Stomach (tissue), 9 donors: ENCODE data around the gene FBL. TPM values are rescaled to one million over a fixed set of nuclear protein-coding genes. Genes with fewer than 3 reads are reported as not detected.

Experiments
- DNase-seq, 2 donors: peaks; one replicate each; pipeline versions ENCODE4 v3.0.0 to v3.0.0-alpha.2; 2013 to 2019
- H3K27ac ChIP-seq, 5 donors: fragments of 200-600 bp in 4 of 5; sonication (generic) in 4 of 5; one replicate each; pipeline ENCODE4 v1.5.1; 2013 to 2019; ENCODE audit warnings: mild to moderate bottlenecking in 1 of 5, moderate library complexity in 1 of 5
- H3K27me3 ChIP-seq, 3 donors: fragments of 200-600 bp; sonication (generic); one replicate each; pipeline ENCODE4 v1.5.1; 2017 to 2019; ENCODE audit warnings: mixed run types in 1 of 3
- H3K36me3 ChIP-seq, 4 donors: fragments of 200-600 bp; sonication (generic); 1 replicate in 3 of 4; 2 replicates in 1 of 4; pipeline ENCODE4 v1.5.1; 2016 to 2019
- H3K4me1 ChIP-seq, 4 donors: fragments of 200-600 bp; sonication (generic); one replicate each; pipeline ENCODE4 v1.5.1; 2016 to 2019
- H3K4me3 ChIP-seq, 4 donors: fragments of 200-600 bp; sonication (generic) in 3 of 4; one replicate each; pipeline ENCODE4 v1.5.1; 2016 to 2019; ENCODE audit warnings: mild to moderate bottlenecking in 1 of 4
- H3K9me3 ChIP-seq, 4 donors: fragments of 200-600 bp; sonication (generic); one replicate each; pipeline ENCODE4 v1.5.1; 2016 to 2019
- CTCF ChIP-seq, 7 experiments: fragments of 450-650 bp in 4 of 7; fragments of 200-600 bp in 3 of 7; sonication (generic) in 3 of 7; IDR thresholded peaks; one replicate each; pipeline ENCODE4 v1.5.1; 2016 to 2019; ENCODE audit warnings: antibody characterized with exemption in 7 of 7, control low read depth in 2 of 7, mild to moderate bottlenecking in 1 of 7
- EP300 ChIP-seq: sonication (generic); formaldehyde crosslinking; IDR thresholded peaks from one replicate; pipeline ENCODE4 v1.6.1; 2017; ENCODE audit warnings: antibody characterized with exemption
- POLR2A ChIP-seq, 4 donors: fragments of 450-650 bp; IDR thresholded peaks; one replicate each; pipeline ENCODE4 v1.6.1; 2016; ENCODE audit warnings: antibody characterized with exemption in 4 of 4, control low read depth in 2 of 4, mild to moderate bottlenecking in 1 of 4, moderate library complexity in 1 of 4
- POLR2AphosphoS5 ChIP-seq, 3 donors: sonication (generic); formaldehyde crosslinking; IDR thresholded peaks; one replicate each; pipeline ENCODE4 v1.6.1; 2016; ENCODE audit warnings: antibody characterized with exemption in 3 of 3
- WGBS, 5 donors: extraction: QIAGEN DNeasy Blood & Tissue Kit in 3 of 5; methylation state at CpG; one replicate each; pipeline versions ENCODE4 v1.1.5 to v1.1.7; 2013 to 2018; 5-methylcytosine and 5-hydroxymethylcytosine counted together
- intact Hi-C: fragments of 100-400 bp; cut with DNase I; formaldehyde crosslinking; loops from one replicate; pipeline ENCODE4 v1.15.1; 2023; ENCODE audit warnings: low total_unique reads
- polyA plus RNA-seq, 3 donors: library from polyadenylated mRNA; stranded (reverse); fragments of 200-250 nt; gene quantifications; one replicate each; pipeline ENCODE4 v1.2.3, GENCODE V29; 2013
- total RNA-seq, 5 donors: library from RNA; depleted of rRNA; stranded (reverse); fragments of >200 nt; gene quantifications; one replicate each; pipeline versions ENCODE4 v1.1.0 to v1.2.3, GENCODE V29; 2014 to 2016
- donor health status: healthy with polysubstance abuse.
- donor health status: Bipolar disorder and iron deficiency.
- donor health status: healthy.

Gene FBL
- total and polyA plus RNA-seq, 8 donors, result 59.8 to 331 (median 234) TPM

- peaks cover 45 to 68% (median 66%) of the 10 kb centered on the region in 4 donors for H3K36me3 ChIP-seq
- H3K27me3 ChIP-seq, result no peaks in the 10 kb centered on the region
- 74 to 82% (median 76%) methylated on average over 26 of the region's 26 CpGs for WGBS, 5 donors
- no peaks in the 10 kb centered on the region for H3K9me3 ChIP-seq
- DNase-seq, result no peak
- peaks cover 23 to 38% (median 34%) of the 10 kb centered on the region in 4 donors for H3K4me1 ChIP-seq
- TF ChIP-seq POLR2A (IDR thresholded peaks at IDR 0.05), result no peak
- intact Hi-C loops, result no loop called here
- no peak overlapping the region for H3K4me3 ChIP-seq
- H3K27ac ChIP-seq, result peak overlapping the region in 1 of 5 donors; percentile 14
These were observed 18.0 kb downstream of the FBL start for GRCh38 chr19:39828015-39828653.

GRCh38 chr19:39827216-39827615 lies 19.0 kb downstream of the FBL start:
- no peaks in the 10 kb centered on the region for H3K27me3 ChIP-seq
- no peak overlapping the region for H3K27ac ChIP-seq
- TF ChIP-seq POLR2A (IDR thresholded peaks at IDR 0.05) (no peak), CTCF (IDR thresholded peaks at IDR 0.05) (no peak), EP300 (no peak), POLR2AphosphoS5 (IDR thresholded peaks at IDR 0.05) (no peak)
- peaks cover 45 to 72% (median 66%) of the 10 kb centered on the region in 4 donors for H3K36me3 ChIP-seq
- H3K4me1 ChIP-seq, result peaks cover 14 to 29% (median 25%) of the 10 kb centered on the region in 4 donors
- H3K4me3 ChIP-seq, result no peak overlapping the region
- 88 to 94% (median 89%) methylated on average over 9 to 13 of the region's 13 CpGs for WGBS, 5 donors
- intact Hi-C loops, result no loop called here
- H3K9me3 ChIP-seq, result no peaks in the 10 kb centered on the region
- DNase-seq, result no peak

GRCh38 chr19:39826311-39826945 lies 19.8 kb downstream of the FBL start:
- Histone ChIP-seq H3K27me3 (no peaks in the 10 kb centered on the region), H3K36me3 (peaks cover 45 to 66% (median 62%) of the 10 kb centered on the region in 4 donors), H3K27ac (no peak overlapping the region), H3K4me3 (no peak overlapping the region), H3K4me1 (peaks cover 11 to 21% (median 18%) of the 10 kb centered on the region in 4 donors), H3K9me3 (no peaks in the 10 kb centered on the region)
- WGBS, 5 donors, result 90 to 93% (median 92%) methylated on average over 24 to 35 of the region's 35 CpGs
- intact Hi-C loops, result no loop called here
- no peak for TF ChIP-seq CTCF (IDR thresholded peaks at IDR 0.05)
- no peak for TF ChIP-seq POLR2A (IDR thresholded peaks at IDR 0.05)
- TF ChIP-seq EP300, result no peak
- TF ChIP-seq POLR2AphosphoS5 (IDR thresholded peaks at IDR 0.05), result no peak
- DNase-seq, result peak in 1 of 2 donors; percentile 18

- peaks cover 42 to 59% (median 54%) of the 10 kb centered on the region in 4 donors for H3K36me3 ChIP-seq
- TF ChIP-seq POLR2AphosphoS5 (IDR thresholded peaks at IDR 0.05) (no peak), POLR2A (IDR thresholded peaks at IDR 0.05) (no peak), CTCF (IDR thresholded peaks at IDR 0.05) (no peak), EP300 (no peak)
- no peak for DNase-seq
- H3K27me3 ChIP-seq, result no peaks in the 10 kb centered on the region
- intact Hi-C loops, result no loop called here
- no peaks in the 10 kb centered on the region for H3K9me3 ChIP-seq
- peaks cover 11 to 20% (median 18%) of the 10 kb centered on the region in 4 donors for H3K4me1 ChIP-seq
- WGBS, 5 donors, result 86 to 91% (median 87%) methylated on average over 15 to 17 of the region's 17 CpGs
- peak overlapping the region in 4 of 5 donors; percentile 78 to 87 (median 84) for H3K27ac ChIP-seq
- H3K4me3 ChIP-seq, result peak overlapping the region in 1 of 4 donors; percentile 86
These were observed 20.6 kb downstream of the FBL start for GRCh38 chr19:39825531-39826076.
